ENCODE measurements around the gene TNFAIP8L1.

TNFAIP8L1 gene

DNA sequence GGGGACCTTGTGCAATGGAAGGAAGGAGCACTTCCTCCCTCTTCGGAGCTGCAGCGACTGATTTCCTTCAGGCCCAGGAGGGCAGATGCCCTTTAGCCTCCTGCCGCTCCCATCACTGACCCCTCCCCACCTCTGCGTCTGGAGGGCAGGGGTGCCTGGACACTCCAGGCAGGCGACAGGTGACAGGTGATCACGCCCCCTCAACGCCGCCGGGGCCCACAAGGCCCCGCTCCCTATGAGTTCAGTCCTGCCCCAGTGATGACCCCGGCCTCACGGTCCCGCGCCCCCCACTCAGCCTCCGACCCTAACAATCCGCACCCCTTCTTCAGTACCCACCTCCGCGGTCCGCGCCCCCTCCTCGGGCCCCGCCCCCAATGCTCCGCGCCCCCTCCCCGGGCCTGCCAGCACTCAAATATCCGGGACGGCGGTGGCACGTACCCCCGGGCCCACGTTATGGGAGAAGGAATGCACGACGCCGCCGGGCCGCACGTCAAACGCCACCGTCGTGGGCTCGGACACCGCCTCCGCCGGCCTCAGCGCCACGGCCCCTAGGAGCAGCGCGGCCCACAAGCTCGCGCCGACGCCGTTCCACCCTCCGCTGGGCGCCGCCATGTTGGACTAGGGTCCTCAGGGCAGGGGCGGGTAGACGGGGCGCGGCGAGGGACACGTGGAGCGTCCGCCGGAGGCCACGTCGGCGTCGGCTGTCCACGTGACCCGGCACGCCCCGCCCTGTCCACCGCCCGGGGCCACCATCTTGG, 30.6 kb downstream of the TNFAIP8L1 start, which contains the start of gene MYDGF:
TSS of gene MYDGF (minus strand) at position 620 of the 758 bp plus-strand sequence. CDS start at position 612, 8 bp downstream.
- Histone ChIP-seq H3K27me3 (ENCODE audit: insufficient read depth, poor library complexity, severe bottlenecking) (no peaks in the 10 kb centered on the region), H3K4me3 (replicated peaks; ENCODE audit: insufficient read depth, low read length) (peak within 1 kb of the TSS; percentile 99), H3K27ac (replicated peaks) (peak within 1 kb of the TSS; percentile 73)
- peak; percentile 87 to 92 for DNase-seq (ENCODE audit: low read depth in 1 of 2, low spot score in 1 of 2)
- TF ChIP-seq, protein P1, sequence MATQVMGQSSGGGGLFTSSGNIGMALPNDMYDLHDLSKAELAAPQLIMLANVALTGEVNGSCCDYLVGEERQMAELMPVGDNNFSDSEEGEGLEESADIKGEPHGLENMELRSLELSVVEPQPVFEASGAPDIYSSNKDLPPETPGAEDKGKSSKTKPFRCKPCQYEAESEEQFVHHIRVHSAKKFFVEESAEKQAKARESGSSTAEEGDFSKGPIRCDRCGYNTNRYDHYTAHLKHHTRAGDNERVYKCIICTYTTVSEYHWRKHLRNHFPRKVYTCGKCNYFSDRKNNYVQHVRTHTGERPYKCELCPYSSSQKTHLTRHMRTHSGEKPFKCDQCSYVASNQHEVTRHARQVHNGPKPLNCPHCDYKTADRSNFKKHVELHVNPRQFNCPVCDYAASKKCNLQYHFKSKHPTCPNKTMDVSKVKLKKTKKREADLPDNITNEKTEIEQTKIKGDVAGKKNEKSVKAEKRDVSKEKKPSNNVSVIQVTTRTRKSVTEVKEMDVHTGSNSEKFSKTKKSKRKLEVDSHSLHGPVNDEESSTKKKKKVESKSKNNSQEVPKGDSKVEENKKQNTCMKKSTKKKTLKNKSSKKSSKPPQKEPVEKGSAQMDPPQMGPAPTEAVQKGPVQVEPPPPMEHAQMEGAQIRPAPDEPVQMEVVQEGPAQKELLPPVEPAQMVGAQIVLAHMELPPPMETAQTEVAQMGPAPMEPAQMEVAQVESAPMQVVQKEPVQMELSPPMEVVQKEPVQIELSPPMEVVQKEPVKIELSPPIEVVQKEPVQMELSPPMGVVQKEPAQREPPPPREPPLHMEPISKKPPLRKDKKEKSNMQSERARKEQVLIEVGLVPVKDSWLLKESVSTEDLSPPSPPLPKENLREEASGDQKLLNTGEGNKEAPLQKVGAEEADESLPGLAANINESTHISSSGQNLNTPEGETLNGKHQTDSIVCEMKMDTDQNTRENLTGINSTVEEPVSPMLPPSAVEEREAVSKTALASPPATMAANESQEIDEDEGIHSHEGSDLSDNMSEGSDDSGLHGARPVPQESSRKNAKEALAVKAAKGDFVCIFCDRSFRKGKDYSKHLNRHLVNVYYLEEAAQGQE (IDR thresholded peaks at IDR 0.05; ENCODE audit: insufficient replicate concordance, low read depth), result peak; percentile 56
- TF ChIP-seq POLR2AphosphoS5 (IDR thresholded peaks at IDR 0.05; ENCODE audit: low read depth), result peak; percentile 68; the same call in 1 of the 2 replicates
- peak; percentile 96 for TF ChIP-seq SPI1 (IDR thresholded peaks at IDR 0.05; ENCODE audit: borderline replicate concordance, low read depth)
- TF ChIP-seq, protein P2, sequence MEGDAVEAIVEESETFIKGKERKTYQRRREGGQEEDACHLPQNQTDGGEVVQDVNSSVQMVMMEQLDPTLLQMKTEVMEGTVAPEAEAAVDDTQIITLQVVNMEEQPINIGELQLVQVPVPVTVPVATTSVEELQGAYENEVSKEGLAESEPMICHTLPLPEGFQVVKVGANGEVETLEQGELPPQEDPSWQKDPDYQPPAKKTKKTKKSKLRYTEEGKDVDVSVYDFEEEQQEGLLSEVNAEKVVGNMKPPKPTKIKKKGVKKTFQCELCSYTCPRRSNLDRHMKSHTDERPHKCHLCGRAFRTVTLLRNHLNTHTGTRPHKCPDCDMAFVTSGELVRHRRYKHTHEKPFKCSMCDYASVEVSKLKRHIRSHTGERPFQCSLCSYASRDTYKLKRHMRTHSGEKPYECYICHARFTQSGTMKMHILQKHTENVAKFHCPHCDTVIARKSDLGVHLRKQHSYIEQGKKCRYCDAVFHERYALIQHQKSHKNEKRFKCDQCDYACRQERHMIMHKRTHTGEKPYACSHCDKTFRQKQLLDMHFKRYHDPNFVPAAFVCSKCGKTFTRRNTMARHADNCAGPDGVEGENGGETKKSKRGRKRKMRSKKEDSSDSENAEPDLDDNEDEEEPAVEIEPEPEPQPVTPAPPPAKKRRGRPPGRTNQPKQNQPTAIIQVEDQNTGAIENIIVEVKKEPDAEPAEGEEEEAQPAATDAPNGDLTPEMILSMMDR (IDR thresholded peaks at IDR 0.05; ENCODE audit: insufficient read depth, low read length), result no peak
- TF ChIP-seq GABPA (IDR thresholded peaks at IDR 0.05; ENCODE audit: low read depth), result no peak

DNA sequence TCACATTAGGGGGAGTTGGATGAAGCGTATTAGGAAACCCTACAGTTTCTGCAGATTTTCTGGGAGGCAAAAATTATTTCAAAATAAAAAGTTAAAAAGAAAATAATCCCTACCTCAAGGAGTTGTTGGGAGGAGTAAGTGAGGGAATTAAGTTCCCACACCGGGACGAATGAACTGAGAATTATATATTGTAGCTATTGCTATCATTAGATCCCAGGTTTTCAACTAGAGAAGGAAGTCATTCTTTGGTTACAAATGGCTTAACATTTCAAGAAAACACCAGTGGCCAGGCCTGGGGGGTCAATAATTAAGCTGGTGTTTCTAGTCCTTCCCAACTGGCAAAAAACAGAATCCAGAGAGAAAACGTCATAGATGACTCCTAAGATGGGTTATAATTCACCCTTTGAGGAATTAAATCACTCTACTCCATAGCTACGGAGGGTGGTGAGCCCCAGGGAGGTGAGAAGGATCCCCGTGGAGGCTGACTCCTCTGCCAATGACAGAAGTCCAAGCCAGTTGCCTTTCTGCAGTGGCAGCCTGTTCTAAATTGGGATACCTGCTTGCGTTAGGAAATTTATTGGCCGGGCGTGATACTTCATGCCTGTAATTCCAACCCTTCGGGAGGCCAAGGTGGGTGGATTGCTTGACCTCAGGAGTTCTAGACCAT, 32.0 kb downstream of the TNFAIP8L1 start:
- TF ChIP-seq, protein P2 (IDR thresholded peaks at IDR 0.05; ENCODE audit: insufficient read depth, low read length), result no peak
- TF ChIP-seq, protein P1 (IDR thresholded peaks at IDR 0.05; ENCODE audit: insufficient replicate concordance, low read depth), result no peak
- TF ChIP-seq GABPA (IDR thresholded peaks at IDR 0.05; ENCODE audit: low read depth) (no peak), POLR2AphosphoS5 (IDR thresholded peaks at IDR 0.05; ENCODE audit: low read depth) (no peak), SPI1 (IDR thresholded peaks at IDR 0.05; ENCODE audit: borderline replicate concordance, low read depth) (no peak)
- Histone ChIP-seq H3K4me3 (replicated peaks; ENCODE audit: insufficient read depth, low read length) (no peak overlapping the region), H3K27ac (replicated peaks) (no peak overlapping the region), H3K27me3 (ENCODE audit: insufficient read depth, poor library complexity, severe bottlenecking) (no peaks in the 10 kb centered on the region)
- no peak for DNase-seq (ENCODE audit: low read depth in 1 of 2, low spot score in 1 of 2)

DNA sequence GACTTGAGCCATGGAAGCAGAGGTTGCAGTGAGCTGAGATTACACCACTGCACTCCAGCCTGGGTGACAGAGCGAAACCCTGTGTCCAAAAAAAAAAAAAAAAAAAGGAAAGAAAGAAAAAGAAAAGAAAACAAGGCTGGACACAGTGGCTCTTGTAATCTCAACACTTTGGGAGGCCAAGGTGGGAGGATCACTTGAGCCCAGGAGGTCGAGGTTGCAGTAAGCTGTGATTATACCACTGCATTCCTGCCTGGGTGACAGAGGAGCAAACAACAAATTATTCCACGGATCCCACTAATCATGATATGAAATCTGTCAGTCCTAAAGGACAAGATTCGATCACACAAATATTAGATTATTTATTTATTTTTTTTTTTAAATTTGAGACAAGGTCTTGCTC, 33.9 kb downstream of the TNFAIP8L1 start:
- Histone ChIP-seq H3K4me3 (replicated peaks; ENCODE audit: insufficient read depth, low read length) (no peak overlapping the region), H3K27ac (replicated peaks) (no peak overlapping the region), H3K27me3 (ENCODE audit: insufficient read depth, poor library complexity, severe bottlenecking) (no peaks in the 10 kb centered on the region)
- DNase-seq (ENCODE audit: low read depth in 1 of 2, low spot score in 1 of 2), result no peak
- TF ChIP-seq SPI1 (IDR thresholded peaks at IDR 0.05; ENCODE audit: borderline replicate concordance, low read depth) (no peak), POLR2AphosphoS5 (IDR thresholded peaks at IDR 0.05; ENCODE audit: low read depth) (no peak), GABPA (IDR thresholded peaks at IDR 0.05; ENCODE audit: low read depth) (no peak)
- TF ChIP-seq, protein P2 (IDR thresholded peaks at IDR 0.05; ENCODE audit: insufficient read depth, low read length), result no peak
- TF ChIP-seq, protein P1 (IDR thresholded peaks at IDR 0.05; ENCODE audit: insufficient replicate concordance, low read depth), result no peak
